GM19455 (cell line): ENCODE measurements around the gene LMAN2.

Source experiments
- ATAC-seq: cut with Tn5 transposase; IDR thresholded peaks from one replicate; pipeline ENCODE4 v1.9.1; 2021; ENCODE audit not compliant: unreplicated experiment

LMAN2 gene

DNA sequence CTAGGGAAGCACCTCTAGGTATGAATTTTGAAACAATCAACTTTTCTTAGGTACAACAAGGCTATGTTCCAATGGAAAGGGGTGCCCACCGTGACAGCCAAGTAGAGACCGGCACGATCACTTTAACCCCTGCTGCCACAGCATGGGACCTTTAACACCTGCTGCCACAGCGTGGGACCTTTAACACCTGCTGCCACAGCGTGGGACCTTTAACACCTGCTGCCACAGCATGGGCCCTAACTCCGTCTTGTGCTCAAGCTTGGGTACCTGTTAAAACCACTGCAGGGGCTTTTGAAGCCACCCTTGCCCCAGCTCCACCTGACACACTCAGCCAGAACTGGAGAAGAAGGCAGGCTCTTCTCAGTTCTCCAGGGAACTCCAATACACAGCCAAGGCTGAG is 21.6 kb downstream of the LMAN2 start:
- ATAC-seq = no peak

DNA sequence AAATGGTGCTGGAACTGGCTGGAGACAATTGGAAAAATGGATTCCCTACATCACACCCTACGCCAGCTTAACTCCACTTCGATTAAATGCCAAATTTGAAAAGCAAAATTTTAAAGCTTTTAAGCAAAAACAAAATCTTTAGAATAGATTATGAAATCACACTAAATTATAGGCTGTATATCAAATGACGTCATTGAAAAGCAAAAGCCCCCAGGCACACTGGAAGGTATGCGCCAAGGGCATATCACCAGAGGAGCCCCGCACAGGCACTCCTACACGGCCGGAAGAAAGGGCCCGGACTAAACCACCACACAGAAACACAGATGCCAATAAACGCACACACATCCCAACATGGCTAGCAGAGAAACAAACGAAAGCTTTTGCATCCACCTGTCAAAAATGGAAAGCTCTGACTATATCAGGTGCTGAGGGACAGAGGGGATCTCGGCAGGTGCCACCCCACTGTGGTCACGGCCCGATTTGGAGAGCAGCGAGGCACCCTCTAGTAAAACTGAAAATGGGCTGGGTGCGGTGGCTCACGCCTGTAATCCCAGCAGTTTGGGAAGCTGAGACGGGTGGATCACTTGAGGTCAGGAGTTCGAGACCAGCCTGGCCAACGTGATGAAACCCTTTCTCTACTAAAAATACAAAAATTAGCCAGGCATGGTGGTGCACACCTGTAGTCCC is 22.8 kb downstream of the LMAN2 start:
- ATAC-seq = no peak

GRCh38 chr5:177327539-177328522 is 23.6 kb downstream of the LMAN2 start:
- no peak for ATAC-seq

DNA sequence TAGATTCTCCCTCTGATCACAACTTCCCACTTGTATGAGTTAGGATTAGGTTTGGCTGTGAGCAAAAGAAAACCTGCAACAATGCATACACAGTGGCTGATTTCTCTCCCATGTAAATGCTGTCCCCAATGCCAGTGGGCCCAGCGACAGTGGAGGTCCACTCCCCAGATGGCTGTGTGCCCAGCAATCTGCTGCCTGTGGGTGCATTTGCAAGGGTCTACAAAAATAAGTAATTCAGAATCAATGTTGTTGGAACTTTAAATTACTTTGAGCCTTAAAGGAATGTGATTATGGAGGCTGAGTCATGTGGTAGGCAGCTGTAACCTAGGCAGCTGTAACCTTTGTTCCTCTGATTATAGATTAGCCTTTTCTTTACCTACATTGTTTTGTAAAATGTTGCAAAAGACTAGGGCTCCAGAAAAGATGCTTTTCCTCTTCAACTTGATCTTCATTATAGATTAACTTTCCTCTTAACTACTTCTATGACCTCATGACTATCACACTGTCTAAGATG is 25.5 kb downstream of the LMAN2 start:
- no peak for ATAC-seq

DNA sequence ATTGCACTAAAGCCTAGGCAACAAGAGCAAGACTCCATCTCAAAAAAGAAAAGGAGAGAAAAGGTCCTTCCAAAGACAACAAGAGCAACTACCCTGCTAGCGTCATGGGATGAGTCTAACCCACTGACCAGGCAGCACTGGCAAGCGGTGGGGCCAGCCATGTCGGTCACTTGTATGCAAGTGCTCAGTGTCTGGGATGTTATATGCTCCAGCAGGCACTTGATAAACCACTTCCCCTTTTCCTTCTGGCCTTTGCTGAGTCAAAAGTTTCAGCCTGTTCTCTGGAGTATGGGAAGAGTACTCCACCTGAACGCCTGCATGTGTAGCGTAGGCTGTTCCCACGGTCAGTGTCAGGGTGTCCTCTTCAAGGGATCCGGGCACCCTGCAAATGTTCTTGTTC is 30.6 kb downstream of the LMAN2 start:
- no peak for ATAC-seq

DNA sequence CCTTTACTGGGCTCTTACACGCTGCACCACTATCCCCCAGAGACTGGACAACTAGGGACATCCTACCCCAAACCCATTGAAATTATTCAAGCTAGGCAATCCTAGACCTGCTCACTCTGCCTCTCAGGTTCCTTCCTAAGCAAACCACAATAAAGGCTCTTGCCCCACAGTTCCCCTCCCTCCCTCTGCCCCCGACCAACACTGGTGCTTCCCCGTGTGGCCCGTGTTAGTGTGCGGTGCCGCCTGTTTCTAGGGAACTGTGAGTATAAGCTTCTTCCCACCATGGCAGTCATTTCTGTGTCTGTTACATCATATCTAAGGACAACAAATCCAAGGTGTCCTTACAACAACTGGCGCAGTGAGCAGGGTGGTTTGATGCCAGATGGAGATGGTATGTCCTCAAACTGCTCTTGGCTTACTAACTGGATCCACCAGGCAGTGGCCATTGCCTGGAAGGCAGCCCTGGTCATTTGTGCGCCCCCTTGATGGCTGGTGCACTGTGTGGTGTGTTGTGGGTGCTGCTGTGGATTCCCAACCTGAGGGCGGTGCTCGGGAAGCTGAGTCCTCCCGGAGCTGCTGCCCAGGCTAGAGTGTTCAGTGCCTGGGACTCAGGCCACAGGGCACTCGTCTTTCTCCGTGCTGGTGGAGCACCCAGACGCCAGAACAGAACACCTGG is 31.4 kb downstream of the LMAN2 start:
- ATAC-seq = no peak

DNA sequence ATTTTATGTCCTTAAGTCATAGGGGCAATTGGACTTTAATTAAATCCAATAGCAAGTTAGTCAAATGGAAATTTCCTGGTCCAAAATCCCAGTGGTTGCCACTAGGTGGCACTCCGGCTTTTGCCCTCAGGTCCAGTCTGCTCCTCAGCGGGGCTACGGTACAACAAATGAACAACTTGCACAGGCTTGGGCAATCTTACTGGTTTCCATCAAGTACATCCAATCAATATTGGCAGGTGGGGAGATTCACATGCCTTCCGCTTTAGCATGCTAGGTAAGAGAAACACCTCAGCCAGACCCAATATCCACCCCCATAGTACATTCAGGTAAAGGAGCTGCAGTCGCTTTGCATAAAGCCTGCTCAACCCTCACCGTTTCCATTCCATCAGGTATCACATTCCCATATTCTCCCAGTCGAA is 33.5 kb downstream of the LMAN2 start:
- ATAC-seq = no peak

DNA sequence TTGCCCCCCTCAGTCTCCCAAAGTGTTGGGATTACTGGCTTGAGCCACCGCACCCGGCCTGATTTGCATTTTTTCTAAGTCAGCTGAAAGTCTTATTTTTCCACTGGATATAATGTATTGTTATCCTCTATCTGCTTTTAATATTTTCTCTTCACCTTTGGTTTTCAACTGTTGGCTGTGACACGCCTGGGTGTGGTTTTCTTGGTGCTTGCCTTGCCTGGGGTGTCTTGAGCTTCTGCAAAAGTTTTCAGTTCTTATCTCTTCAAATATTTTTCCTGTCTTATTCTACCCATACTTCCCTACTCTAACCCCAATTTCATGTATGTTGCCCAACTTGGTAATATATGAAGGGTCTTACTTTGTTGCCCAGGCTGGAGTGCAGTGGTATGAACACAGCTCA is 35.5 kb downstream of the LMAN2 start:
- ATAC-seq = no peak

- no peak for ATAC-seq
Observed at GRCh38 chr5:177315411-177315810, 36.1 kb downstream of the LMAN2 start.

DNA sequence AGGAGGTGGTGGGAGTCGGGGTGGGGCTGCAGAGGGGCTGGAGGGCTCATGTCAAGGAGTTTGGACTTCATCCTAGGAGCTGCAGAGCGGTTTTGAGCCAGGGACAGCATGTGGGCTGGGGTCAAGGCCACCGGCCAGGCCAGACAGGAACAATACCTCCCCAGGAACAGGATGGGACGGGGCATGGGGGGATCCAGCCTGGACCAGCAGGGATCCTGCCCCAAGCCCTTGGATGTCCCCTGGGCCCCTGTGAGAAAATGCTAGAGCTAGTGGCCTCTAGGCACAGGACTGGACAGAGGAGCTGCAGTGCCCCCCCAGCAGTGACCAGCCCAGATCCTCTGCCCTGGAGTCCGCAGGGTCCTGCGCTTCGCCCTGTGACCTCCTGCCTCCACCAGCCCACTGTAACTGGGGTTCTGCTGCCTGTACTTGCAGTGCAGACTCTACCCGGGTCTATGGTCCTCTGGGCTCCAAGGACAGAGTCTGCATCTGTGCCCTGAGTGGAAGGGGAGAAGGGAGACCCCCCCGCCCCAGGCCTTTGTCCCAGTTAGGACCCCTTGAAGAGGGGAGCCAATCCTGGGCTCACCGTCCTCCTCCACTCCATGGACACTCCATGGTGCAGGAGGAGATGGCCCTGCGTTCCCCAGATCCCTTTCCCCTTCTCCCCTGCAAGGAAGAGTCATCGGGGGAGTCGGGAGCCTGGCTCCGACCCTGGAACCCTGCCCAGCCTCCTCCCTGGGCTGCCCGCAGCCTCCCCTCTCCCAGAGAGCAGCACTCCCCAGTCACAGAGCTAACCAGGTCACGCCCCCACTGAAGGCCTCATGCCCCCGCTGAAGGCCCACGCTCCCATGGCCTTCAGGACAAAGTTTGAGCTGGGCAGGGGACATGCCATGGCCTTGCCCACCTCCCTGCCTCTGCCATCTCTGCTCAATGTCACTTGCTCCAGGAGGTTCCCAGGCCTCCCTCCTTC is 36.8 kb downstream of the LMAN2 start:
- ATAC-seq = no peak

- ATAC-seq = no peak
Observed at GRCh38 chr5:177313561-177314259, 37.8 kb downstream of the LMAN2 start.

- peak; percentile 18 for ATAC-seq
Observed at GRCh38 chr5:177312649-177313181, 38.8 kb downstream of the LMAN2 start.

DNA sequence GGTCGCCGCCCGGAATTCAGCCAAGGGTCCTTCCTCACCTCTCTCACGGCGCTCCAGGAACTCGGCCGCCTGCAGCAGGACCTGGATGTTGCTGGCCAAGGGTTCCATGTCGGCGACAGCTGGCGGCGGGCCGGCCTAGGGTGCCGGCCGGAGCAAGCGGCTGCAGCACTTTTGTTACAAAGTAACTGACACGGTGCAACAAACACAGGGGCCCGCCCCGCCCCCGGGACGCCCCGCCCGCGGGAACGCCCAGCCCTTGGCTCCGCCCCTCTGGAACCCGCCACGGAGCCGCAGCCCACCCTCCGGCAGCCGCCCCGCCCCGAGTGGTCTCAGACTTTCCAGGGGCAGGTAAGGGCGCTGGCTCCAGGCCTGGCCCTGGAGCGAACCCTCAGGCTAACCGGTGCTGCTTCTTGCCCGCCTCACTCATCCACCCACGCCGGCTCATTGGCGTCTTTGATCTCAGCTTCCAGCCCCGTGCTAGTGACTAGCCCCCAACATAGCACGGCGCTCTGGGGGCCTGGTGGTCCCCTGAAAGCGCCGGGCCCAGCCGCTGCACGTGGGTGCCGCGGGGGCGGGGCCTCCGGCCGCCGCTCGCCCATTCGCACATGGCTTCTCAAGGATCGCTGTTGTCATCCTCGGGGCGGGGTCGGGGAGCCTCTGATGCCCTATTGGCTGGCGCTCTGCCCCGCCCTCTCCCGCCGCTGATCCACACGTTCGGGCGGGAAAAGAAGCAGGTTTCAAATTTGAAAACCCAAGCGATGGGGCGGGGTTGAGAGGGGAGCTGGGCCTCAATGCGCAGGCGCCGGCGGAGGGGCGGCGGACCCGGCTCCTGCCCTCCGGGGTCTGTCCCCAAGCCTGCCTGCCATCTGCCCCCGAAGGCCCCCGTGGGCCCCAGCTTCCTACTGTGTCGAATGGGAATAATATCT is 39.5 kb downstream of the LMAN2 start, which contains the start of gene MXD3:
Gene MXD3, minus strand, starts transcription at position 176 of the 926 bp plus-strand sequence. Its CDS starts 68 bp downstream, at position 108.
- ATAC-seq = peak; percentile 65

- ATAC-seq = peak; percentile 5
Observed at GRCh38 chr5:177311392-177311722, 40.1 kb downstream of the LMAN2 start.

- ATAC-seq = no peak
Observed at GRCh38 chr5:177310757-177311391, 40.6 kb downstream of the LMAN2 start.

- no peak for ATAC-seq
Observed at GRCh38 chr5:177310332-177310731, 41.1 kb downstream of the LMAN2 start.

GRCh38 chr5:177309351-177310191 is 41.9 kb downstream of the LMAN2 start:
- no peak for ATAC-seq
